HEK293 (cell line): Measurements from ENCODE around the gene AGAP3.

Source experiments
- CTCF ChIA-PET: fragments of 350-600 bp; formaldehyde crosslinking; extraction: SDS; loops from one replicate; lab custom pipeline; 2021; ENCODE audit warnings: antibody characterized with exemption; lab: Yijun Ruan, JAX
- POLR2A ChIA-PET: fragments of 300-600 bp; formaldehyde crosslinking; extraction: SDS; loops from one replicate; lab custom pipeline; 2020; ENCODE audit warnings: antibody characterized with exemption, inconsistent platforms; lab: Yijun Ruan, JAX
- H3K27ac ChIP-seq: fragments of 200-500 bp; sonication (Bioruptor generic); 2 replicates; pipeline ENCODE4 v1.5.1; 2014; ENCODE audit warnings: low read depth, low read length, control low read depth, inconsistent platforms; ENCODE audit errors: extremely low read depth
- H3K36me3 ChIP-seq, 2 experiments: fragments of 200-500 bp in 1 of 2; sonication (Bioruptor generic) in 1 of 2; 1 replicate in 1 of 2; 2 replicates in 1 of 2; pipeline ENCODE4 v1.5.1; 2014 to 2017; ENCODE audit warnings: inconsistent platforms in 2 of 2, low read length in 2 of 2; ENCODE audit not compliant: control insufficient read depth in 2 of 2, insufficient read depth in 1 of 2
- H3K4me1 ChIP-seq: fragments of 200-500 bp; sonication (Bioruptor generic); 2 replicates; pipeline ENCODE4 v1.5.1; 2014; ENCODE audit warnings: mild to moderate bottlenecking, low read length, inconsistent platforms; ENCODE audit not compliant: control insufficient read depth, insufficient read depth
- H3K4me3 ChIP-seq: 2 replicates; pipeline ENCODE4 v1.5.1; 2011; ENCODE audit warnings: low read depth, mild to moderate bottlenecking, control low read depth, low read length, moderate library complexity
- H3K9me3 ChIP-seq: fragments of 200-500 bp; sonication (Bioruptor generic); 2 replicates; pipeline ENCODE4 v1.5.1; 2014; ENCODE audit warnings: low read depth, low read length, inconsistent platforms; ENCODE audit not compliant: control insufficient read depth, insufficient read depth
- FEZF1 ChIP-seq: fragments of 450-650 bp; formaldehyde crosslinking; IDR thresholded peaks from 2 replicates; pipeline ENCODE4 v1.5.1; 2016; ENCODE audit warnings: missing biosample characterization, missing genetic modification characterization
- GLI4 ChIP-seq: fragments of 450-650 bp; formaldehyde crosslinking; IDR thresholded peaks from 2 replicates; pipeline ENCODE4 v1.5.1; 2016; ENCODE audit warnings: missing biosample characterization, missing genetic modification characterization
- GLIS1 ChIP-seq: fragments of 450-650 bp; formaldehyde crosslinking; IDR thresholded peaks from 2 replicates; pipeline ENCODE4 v1.5.1; 2016; ENCODE audit warnings: missing biosample characterization, missing genetic modification characterization
- HIC1 ChIP-seq: fragments of 450-650 bp; formaldehyde crosslinking; IDR thresholded peaks from 2 replicates; pipeline ENCODE4 v1.5.1; 2016; ENCODE audit warnings: missing biosample characterization, missing genetic modification characterization
- HOXC10 ChIP-seq: sonication (generic); formaldehyde crosslinking; IDR thresholded peaks from 2 replicates; pipeline ENCODE4 v1.8.1; 2023; ENCODE audit warnings: mild to moderate bottlenecking, missing genetic modification reagents
- KLF7 ChIP-seq: fragments of 450-650 bp; formaldehyde crosslinking; IDR thresholded peaks from 2 replicates; pipeline ENCODE4 v1.5.1; 2016; ENCODE audit warnings: missing biosample characterization, missing genetic modification characterization, borderline replicate concordance
- MZF1 ChIP-seq: fragments of 450-650 bp; formaldehyde crosslinking; IDR thresholded peaks from 2 replicates; pipeline ENCODE4 v1.5.1; 2017; ENCODE audit warnings: missing biosample characterization, missing genetic modification characterization, borderline replicate concordance
- PRDM1 ChIP-seq: fragments of 450-650 bp; formaldehyde crosslinking; IDR thresholded peaks from 2 replicates; pipeline ENCODE4; 2016; ENCODE audit warnings: missing biosample characterization, missing genetic modification characterization
- SCRT1 ChIP-seq: fragments of 450-650 bp; formaldehyde crosslinking; IDR thresholded peaks from 2 replicates; pipeline ENCODE4 v1.5.1; 2016; ENCODE audit warnings: missing biosample characterization, missing genetic modification characterization, borderline replicate concordance
- ZBTB17 ChIP-seq: fragments of 450-650 bp; formaldehyde crosslinking; IDR thresholded peaks from 2 replicates; pipeline ENCODE4 v1.5.1; 2016; ENCODE audit warnings: missing biosample characterization, missing genetic modification characterization
- ZBTB6 ChIP-seq: fragments of 450-650 bp; formaldehyde crosslinking; IDR thresholded peaks from 2 replicates; pipeline ENCODE4 v1.5.1; 2017; ENCODE audit warnings: missing biosample characterization, missing genetic modification characterization
- ZFHX2 ChIP-seq: fragments of 450-650 bp; formaldehyde crosslinking; conservative IDR thresholded peaks from 2 replicates; pipeline ENCODE4 v1.5.1; 2016; ENCODE audit warnings: missing biosample characterization, missing genetic modification characterization
- ZFP41 ChIP-seq: fragments of 450-650 bp; formaldehyde crosslinking; IDR thresholded peaks from 2 replicates; pipeline ENCODE4 v1.5.1; 2016; ENCODE audit warnings: missing biosample characterization, missing genetic modification characterization, borderline replicate concordance
- ZNF114 ChIP-seq: fragments of 450-650 bp; formaldehyde crosslinking; IDR thresholded peaks from 2 replicates; pipeline ENCODE4 v1.5.0; 2017; ENCODE audit warnings: missing biosample characterization, missing genetic modification characterization
- ZNF202 ChIP-seq: fragments of 450-650 bp; formaldehyde crosslinking; IDR thresholded peaks from 2 replicates; pipeline ENCODE4 v1.5.1; 2016; ENCODE audit warnings: missing biosample characterization, missing genetic modification characterization, borderline replicate concordance
- ZNF26 ChIP-seq: fragments of 450-650 bp; formaldehyde crosslinking; IDR thresholded peaks from 2 replicates; pipeline ENCODE4 v1.5.1; 2016; ENCODE audit warnings: missing biosample characterization, missing genetic modification characterization
- ZNF266 ChIP-seq: fragments of 450-650 bp; formaldehyde crosslinking; IDR thresholded peaks from 2 replicates; pipeline ENCODE4 v1.5.1; 2016; ENCODE audit warnings: missing biosample characterization, missing genetic modification characterization, low read depth
- ZNF274 ChIP-seq, 2 experiments: fragments of 200-500 bp in 1 of 2; fragments of 450-650 bp in 1 of 2; sonication (Bioruptor generic) in 1 of 2; formaldehyde crosslinking in 1 of 2; IDR thresholded peaks; 2 replicates each; pipeline versions ENCODE4 v1.5.1 to v1.6.1; 2014 to 2016; ENCODE audit warnings: borderline replicate concordance in 1 of 2, inconsistent platforms in 1 of 2, low read length in 1 of 2, missing biosample characterization in 1 of 2, missing genetic modification characterization in 1 of 2
- ZNF335 ChIP-seq: fragments of 450-650 bp; formaldehyde crosslinking; conservative IDR thresholded peaks from 2 replicates; pipeline ENCODE4 v1.5.1; 2016; ENCODE audit warnings: missing biosample characterization, missing genetic modification characterization
- ZNF416 ChIP-seq: fragments of 450-650 bp; formaldehyde crosslinking; IDR thresholded peaks from 2 replicates; pipeline ENCODE4 v1.5.1; 2016; ENCODE audit warnings: missing biosample characterization, missing genetic modification characterization
- ZNF529 ChIP-seq: fragments of 450-650 bp; formaldehyde crosslinking; IDR thresholded peaks from 2 replicates; pipeline ENCODE4 v1.5.1; 2017; ENCODE audit warnings: missing genetic modification characterization, missing biosample characterization; ENCODE audit not compliant: insufficient replicate concordance
- ZNF561 ChIP-seq: fragments of 450-650 bp; IDR thresholded peaks from 2 replicates; pipeline ENCODE4 v1.5.1; 2018; ENCODE audit warnings: missing biosample characterization, missing genetic modification characterization, borderline replicate concordance
- ZNF623 ChIP-seq: fragments of 450-650 bp; formaldehyde crosslinking; IDR thresholded peaks from 2 replicates; pipeline ENCODE4 v1.5.1; 2016; ENCODE audit warnings: missing biosample characterization, missing genetic modification characterization
- ZNF624 ChIP-seq: fragments of 450-650 bp; formaldehyde crosslinking; IDR thresholded peaks from 2 replicates; pipeline ENCODE4 v1.5.1; 2017; ENCODE audit warnings: missing biosample characterization, missing genetic modification characterization
- ZNF626 ChIP-seq: fragments of 450-650 bp; sonication (Bioruptor Pico); formaldehyde crosslinking; IDR thresholded peaks from 2 replicates; pipeline ENCODE4 v1.5.1; 2018; ENCODE audit warnings: missing biosample characterization, missing genetic modification characterization, inconsistent platforms
- ZNF629 ChIP-seq: fragments of 450-650 bp; formaldehyde crosslinking; IDR thresholded peaks from 2 replicates; pipeline ENCODE4 v1.5.1; 2017; ENCODE audit warnings: missing biosample characterization, missing genetic modification characterization
- ZNF677 ChIP-seq: fragments of 450-650 bp; IDR thresholded peaks from 2 replicates; pipeline ENCODE4 v1.5.0; 2018; ENCODE audit warnings: missing biosample characterization, mild to moderate bottlenecking, missing genetic modification characterization, moderate library complexity
- ZSCAN30 ChIP-seq: fragments of 450-650 bp; IDR thresholded peaks from 2 replicates; pipeline ENCODE4 v1.5.1; 2018; ENCODE audit warnings: missing biosample characterization, mild to moderate bottlenecking, missing genetic modification characterization, moderate library complexity
- ZSCAN4 ChIP-seq: fragments of 450-650 bp; formaldehyde crosslinking; IDR thresholded peaks from 2 replicates; pipeline ENCODE4 v1.5.1; 2017; ENCODE audit warnings: missing biosample characterization, missing genetic modification characterization

Gene AGAP3

GRCh38 chr7:151086802-151087244 lies 548 bp downstream of the AGAP3 start (continued):
- TF ChIP-seq ZNF677: no peak
- no peak for TF ChIP-seq ZNF626 (tag by site-specific recombination)
- no peak for TF ChIP-seq ZNF26 (tag by site-specific recombination)
- TF ChIP-seq ZNF529 (tag by site-specific recombination): no peak
- TF ChIP-seq ZNF629 (tag by site-specific recombination): peak; percentile 36; the same call in 1 of the 2 replicates
- no peak for TF ChIP-seq SCRT1 (tag by site-specific recombination)
- TF ChIP-seq ZSCAN4 (tag by site-specific recombination): no peak
- TF ChIP-seq ZNF274 (IDR thresholded peaks at IDR 0.05; ENCODE audit: low read length): no peak
- no peak for TF ChIP-seq ZNF274 (tag by site-specific recombination; IDR thresholded peaks at IDR 0.05; ENCODE audit: borderline replicate concordance)
- TF ChIP-seq KLF7 (tag by site-specific recombination): 0 out of 2 replicates have a peak, but pooled peaks have one; percentile 14
- peak; percentile 95 for TF ChIP-seq ZBTB17
- no peak for TF ChIP-seq ZNF624
- TF ChIP-seq ZNF266 (tag by site-specific recombination): no peak
- peak; percentile 49; the same call in 1 of the 2 replicates for TF ChIP-seq ZBTB6 (tag by site-specific recombination)
- no peak for TF ChIP-seq GLI4
- no peak for TF ChIP-seq ZNF416
- no peak for TF ChIP-seq ZNF623 (tag by site-specific recombination)
- TF ChIP-seq, all 188 proteins: peak for 12

- H3K27ac ChIP-seq: peak overlapping the region; percentile 82
- H3K4me1 ChIP-seq: peaks cover 4% of the 10 kb centered on the region; the same call in 1 of the 2 replicates
- H3K4me3 ChIP-seq: peak overlapping the region; percentile 80
- ChIA-PET CTCF (interaction anchor here (0.5 to 1.5 kb wide), 9 partner anchors 20 to 1316 kb away, joined by 3 to 8 read pairs (median 3); no protein-coding TSS in a partner anchor), POLR2A (interaction anchor here (0.6 to 1.8 kb wide), 4 partner anchors 9 to 179 kb away, joined by 3 to 7 read pairs (median 4); no protein-coding TSS in a partner anchor)
- no peaks in the 10 kb centered on the region for H3K9me3 ChIP-seq
- H3K36me3 ChIP-seq: peaks cover 0 to 28% of the 10 kb centered on the region in 2 experiments; a peak in 1 of 3 replicates
- TF ChIP-seq ZFP41 (tag by site-specific recombination) (0 out of 2 replicates have a peak, but pooled peaks have one; percentile 24), ZNF561 (tag by site-specific recombination) (0 out of 2 replicates have a peak, but pooled peaks have one; percentile 30), FEZF1 (tag by site-specific recombination) (no peak), HIC1 (tag by site-specific recombination) (peak; percentile 92), GLIS1 (tag by site-specific recombination) (peak; percentile 17; the same call in 1 of the 2 replicates), ZSCAN4 (tag by site-specific recombination) (no peak), MZF1 (0 out of 2 replicates have a peak, but pooled peaks have one; percentile 25), ZNF114 (no peak), HOXC10 (CRISPR knock-in tag) (no peak), ZSCAN30 (tag by site-specific recombination) (0 out of 2 replicates have a peak, but pooled peaks have one; percentile 16), PRDM1 (tag by site-specific recombination) (no peak), ZFHX2 (peak; percentile 59; the same call in 1 of the 2 replicates), ZNF202 (tag by site-specific recombination) (no peak), ZNF335 (tag by site-specific recombination) (peak; percentile 96; the same call in 1 of the 2 replicates)
These were observed 1.2 kb downstream of the AGAP3 start for GRCh38 chr7:151087245-151088018.
